Prostate gland (tissue), 2 donors: ENCODE data around the gene NARS2.

Experiments
- CTCF ChIP-seq, 4 experiments: fragments of 200-600 bp in 2 of 4; fragments of 450-650 bp in 2 of 4; sonication (generic) in 2 of 4; IDR thresholded peaks; 1 replicate in 3 of 4; 2 replicates in 1 of 4; pipeline ENCODE4 v1.5.1; 2016 to 2019; ENCODE audit warnings: antibody characterized with exemption in 4 of 4, mild to moderate bottlenecking in 2 of 4, moderate library complexity in 2 of 4
- POLR2A ChIP-seq: fragments of 450-650 bp; IDR thresholded peaks from one replicate; pipeline ENCODE4 v1.6.1; 2016; ENCODE audit warnings: antibody characterized with exemption, mild to moderate bottlenecking

- no peak for TF ChIP-seq CTCF (IDR thresholded peaks at IDR 0.05)
- TF ChIP-seq POLR2A, result no peak
Measured at GRCh38 chr11:78429209-78429608, 145.5 kb downstream of the NARS2 start.
